ENCODE measurements around the gene GALNT13. TPM values are rescaled to one million over a fixed set of nuclear protein-coding genes. Genes with fewer than 3 reads are reported as not detected.

The GALNT13 gene
- total RNA-seq, 1 donor from 2014 or later: 0.46 TPM

GRCh38 chr2:154240921-154241379, 369.2 kb downstream of the GALNT13 start:
- DNase-seq (ENCODE audit: low read depth): no peak
- H3K36me3 ChIP-seq (ENCODE audit: control insufficient read depth, insufficient read depth, low read length): no peaks in the 10 kb centered on the region
- TF ChIP-seq CTCF (IDR thresholded peaks at IDR 0.05; ENCODE audit: insufficient read depth, low read length, poor library complexity, severe bottlenecking): no peak
- H3K4me3 ChIP-seq (ENCODE audit: low read depth, low read length): no peak overlapping the region
- H3K27me3 ChIP-seq (ENCODE audit: control insufficient read depth, insufficient read depth, low read length): no peaks in the 10 kb centered on the region

GRCh38 chr2:154242687-154243086, 371.0 kb downstream of the GALNT13 start:
- no peak overlapping the region for H3K4me3 ChIP-seq (ENCODE audit: low read depth, low read length)
- H3K36me3 ChIP-seq (ENCODE audit: control insufficient read depth, insufficient read depth, low read length): no peaks in the 10 kb centered on the region
- no peak for TF ChIP-seq CTCF (IDR thresholded peaks at IDR 0.05; ENCODE audit: insufficient read depth, low read length, poor library complexity, severe bottlenecking)
- DNase-seq (ENCODE audit: low read depth): no peak
- no peaks in the 10 kb centered on the region for H3K27me3 ChIP-seq (ENCODE audit: control insufficient read depth, insufficient read depth, low read length)

- no peaks in the 10 kb centered on the region for H3K27me3 ChIP-seq (ENCODE audit: control insufficient read depth, insufficient read depth, low read length)
- TF ChIP-seq CTCF (IDR thresholded peaks at IDR 0.05; ENCODE audit: insufficient read depth, low read length, poor library complexity, severe bottlenecking): no peak
- no peak for DNase-seq (ENCODE audit: low read depth)
- H3K4me3 ChIP-seq (ENCODE audit: low read depth, low read length): no peak overlapping the region
- H3K36me3 ChIP-seq (ENCODE audit: control insufficient read depth, insufficient read depth, low read length): no peaks in the 10 kb centered on the region
Measured at GRCh38 chr2:154243685-154244084, 372.0 kb downstream of the GALNT13 start.

GRCh38 chr2:154244932-154245331, 373.2 kb downstream of the GALNT13 start:
- Histone ChIP-seq H3K36me3 (ENCODE audit: control insufficient read depth, insufficient read depth, low read length) (no peaks in the 10 kb centered on the region), H3K4me3 (ENCODE audit: low read depth, low read length) (no peak overlapping the region), H3K27me3 (ENCODE audit: control insufficient read depth, insufficient read depth, low read length) (no peaks in the 10 kb centered on the region)
- no peak for DNase-seq (ENCODE audit: low read depth)
- no peak for TF ChIP-seq CTCF (IDR thresholded peaks at IDR 0.05; ENCODE audit: insufficient read depth, low read length, poor library complexity, severe bottlenecking)

GRCh38 chr2:154247503-154247902, 375.8 kb downstream of the GALNT13 start:
- TF ChIP-seq CTCF (IDR thresholded peaks at IDR 0.05; ENCODE audit: insufficient read depth, low read length, poor library complexity, severe bottlenecking): no peak
- Histone ChIP-seq H3K36me3 (ENCODE audit: control insufficient read depth, insufficient read depth, low read length) (no peaks in the 10 kb centered on the region), H3K27me3 (ENCODE audit: control insufficient read depth, insufficient read depth, low read length) (no peaks in the 10 kb centered on the region), H3K4me3 (ENCODE audit: low read depth, low read length) (no peak overlapping the region)
- DNase-seq (ENCODE audit: low read depth): no peak

- Histone ChIP-seq H3K36me3 (ENCODE audit: control insufficient read depth, insufficient read depth, low read length) (no peaks in the 10 kb centered on the region), H3K27me3 (ENCODE audit: control insufficient read depth, insufficient read depth, low read length) (no peaks in the 10 kb centered on the region), H3K4me3 (ENCODE audit: low read depth, low read length) (no peak overlapping the region)
- no peak for TF ChIP-seq CTCF (IDR thresholded peaks at IDR 0.05; ENCODE audit: insufficient read depth, low read length, poor library complexity, severe bottlenecking)
- no peak for DNase-seq (ENCODE audit: low read depth)
Measured at GRCh38 chr2:154256136-154256535, 384.4 kb downstream of the GALNT13 start.
